Measurements from ENCODE around the gene PLAAT3.
A peak's percentile ranks its signal among the peaks of the same experiment; 100 is the strongest.
"Not testable (repeated sequence)": the region's sequence is repeated elsewhere in the genome, so short reads cannot be mapped to it uniquely, and the experiment has no call there.

The PLAAT3 gene

DNA sequence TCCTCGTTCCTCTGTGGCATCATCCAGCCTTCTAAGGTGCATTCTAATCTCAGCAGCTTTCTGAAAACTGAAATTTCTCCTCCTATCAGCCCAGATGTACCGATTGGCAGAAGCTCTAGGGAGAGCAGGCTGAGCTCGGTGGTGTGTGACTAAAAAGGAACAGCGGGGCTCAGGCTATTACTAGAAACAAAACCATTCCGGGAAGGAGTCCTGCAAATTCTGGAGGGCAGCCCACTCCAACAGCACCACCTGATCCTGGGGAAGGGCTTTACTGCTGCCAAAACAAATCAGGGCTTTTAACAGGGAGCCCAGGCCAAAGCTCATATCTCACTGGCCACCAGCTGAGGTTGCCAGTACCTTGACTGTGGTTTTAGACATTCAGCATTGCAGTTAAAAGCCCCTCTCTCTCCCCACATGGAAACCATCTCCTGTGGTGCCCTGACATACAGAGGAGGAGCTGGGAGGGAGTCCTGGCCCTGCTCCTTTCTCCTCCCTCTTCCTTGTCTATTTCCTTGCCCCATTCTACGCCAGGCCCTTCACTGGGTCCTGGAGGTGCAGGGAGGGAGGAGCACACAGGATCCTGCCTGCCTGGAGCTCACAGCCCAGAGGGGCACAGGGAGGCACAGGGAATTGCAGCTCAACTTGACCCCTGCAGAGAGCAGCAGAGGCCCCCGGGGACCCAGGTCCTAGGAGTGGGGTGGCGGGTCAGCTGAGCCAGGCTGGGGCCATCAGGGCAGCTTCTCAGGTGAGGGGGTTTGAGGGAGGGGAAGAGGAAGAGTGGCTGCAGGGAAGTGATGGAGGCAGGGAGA is 76.7 kb downstream of the PLAAT3 start:
- no peak for DNase-seq (ENCODE audit: low read depth in 2 of 2)

DNA sequence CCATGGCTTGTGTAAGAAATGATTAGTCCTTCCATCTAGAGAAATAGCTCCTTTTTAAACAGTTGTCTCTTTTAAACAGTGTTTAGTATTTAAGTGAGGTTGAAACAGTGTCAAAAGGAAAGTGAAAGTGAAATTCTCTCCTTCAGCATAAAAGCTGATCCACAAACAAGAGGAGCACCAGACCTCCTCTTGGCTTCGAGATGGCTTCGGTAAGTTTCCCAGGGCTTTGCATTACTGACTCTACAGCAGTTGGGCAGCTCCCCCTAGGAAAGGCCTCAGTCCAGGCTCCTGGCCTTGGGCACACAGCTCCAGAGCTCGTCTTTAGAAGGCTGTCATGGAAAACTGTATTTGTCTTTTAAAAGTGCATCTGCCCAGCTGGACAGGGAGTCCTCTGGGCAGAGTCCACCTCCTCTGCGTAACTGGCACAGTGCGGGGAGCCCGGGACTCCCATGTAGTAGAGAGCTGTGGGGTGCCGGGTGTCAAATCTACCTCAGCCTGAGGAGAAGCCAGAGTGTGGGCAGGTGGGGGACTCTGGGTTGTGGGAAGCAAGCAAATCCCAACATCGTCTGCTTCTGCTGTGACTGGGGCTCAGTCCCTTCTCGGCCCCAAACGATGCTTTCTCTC is 77.5 kb downstream of the PLAAT3 start, which contains the start of gene PLAAT4:
Gene PLAAT4, plus strand, starts transcription at position 140 of the 624 bp plus-strand sequence. Its CDS starts 61 bp downstream, at position 201.
- DNase-seq (ENCODE audit: low read depth in 2 of 2) = no peak

DNA sequence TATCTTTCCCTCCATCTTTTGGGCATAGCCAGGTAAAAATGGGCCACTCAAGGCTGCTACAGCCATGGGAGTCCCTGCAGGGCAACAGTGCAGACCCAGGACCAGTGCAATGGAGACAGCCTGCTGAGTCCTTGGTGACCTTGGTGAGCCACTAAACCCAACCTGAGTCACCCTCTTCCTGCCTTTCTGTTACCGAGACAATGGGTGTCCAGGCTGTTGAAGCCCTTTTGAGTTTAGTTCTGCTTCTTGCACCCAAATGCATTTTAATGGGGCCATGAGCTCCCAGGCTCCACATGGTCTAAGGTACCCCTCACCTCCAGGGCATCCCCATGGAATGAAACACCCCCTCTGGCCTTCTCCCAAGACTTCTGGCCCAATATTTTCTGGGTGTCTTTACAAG is 78.5 kb downstream of the PLAAT3 start:
- DNase-seq (ENCODE audit: low read depth in 2 of 2) = no peak

DNA sequence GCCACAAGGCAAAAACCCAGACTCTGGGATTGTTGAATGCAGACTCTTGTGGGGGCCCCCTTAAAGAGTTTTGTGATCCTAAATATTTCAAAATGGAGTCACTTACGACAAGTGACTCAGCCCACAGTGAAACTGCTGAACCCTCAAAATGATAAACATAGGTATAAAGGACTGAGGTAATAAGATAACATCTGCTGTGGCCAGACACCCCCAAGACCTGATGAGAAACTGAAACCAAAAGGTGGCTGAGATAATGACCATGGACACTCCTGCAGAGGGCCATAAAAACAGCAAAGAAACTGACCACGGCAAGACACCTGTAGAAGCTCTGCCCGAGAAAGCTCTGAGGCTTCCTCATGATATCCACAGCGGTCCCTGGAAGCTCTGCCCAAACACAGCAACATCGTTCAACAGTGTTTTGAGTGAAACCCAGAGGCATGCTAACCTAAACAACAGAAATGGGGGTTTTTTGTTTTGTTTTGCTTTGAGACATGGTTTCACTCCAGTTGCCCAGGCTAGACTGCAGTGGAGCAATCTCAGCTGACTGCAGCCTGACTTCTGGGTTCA is 79.3 kb downstream of the PLAAT3 start:
- no peak for DNase-seq (ENCODE audit: low read depth in 2 of 2)

DNA sequence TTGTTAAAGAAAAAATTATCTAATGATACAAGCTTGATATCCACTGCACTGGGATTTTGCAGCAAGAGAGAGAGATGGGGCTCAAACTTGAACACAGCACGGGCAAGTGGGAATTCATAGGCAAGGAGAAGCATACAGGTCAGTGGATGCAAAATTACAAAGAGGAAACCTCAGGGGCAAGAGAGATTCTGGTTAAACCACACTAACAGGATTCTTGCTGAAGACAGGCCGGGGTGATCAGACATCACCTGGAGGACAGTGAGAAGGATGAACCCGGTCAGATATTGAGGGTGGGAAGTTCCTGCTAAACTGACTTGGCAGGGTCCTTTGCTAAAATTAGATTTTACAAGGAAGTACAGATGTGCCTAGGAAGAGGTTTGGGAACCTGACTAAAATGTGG is 80.2 kb downstream of the PLAAT3 start:
- DNase-seq (ENCODE audit: low read depth in 2 of 2) = no peak

DNA sequence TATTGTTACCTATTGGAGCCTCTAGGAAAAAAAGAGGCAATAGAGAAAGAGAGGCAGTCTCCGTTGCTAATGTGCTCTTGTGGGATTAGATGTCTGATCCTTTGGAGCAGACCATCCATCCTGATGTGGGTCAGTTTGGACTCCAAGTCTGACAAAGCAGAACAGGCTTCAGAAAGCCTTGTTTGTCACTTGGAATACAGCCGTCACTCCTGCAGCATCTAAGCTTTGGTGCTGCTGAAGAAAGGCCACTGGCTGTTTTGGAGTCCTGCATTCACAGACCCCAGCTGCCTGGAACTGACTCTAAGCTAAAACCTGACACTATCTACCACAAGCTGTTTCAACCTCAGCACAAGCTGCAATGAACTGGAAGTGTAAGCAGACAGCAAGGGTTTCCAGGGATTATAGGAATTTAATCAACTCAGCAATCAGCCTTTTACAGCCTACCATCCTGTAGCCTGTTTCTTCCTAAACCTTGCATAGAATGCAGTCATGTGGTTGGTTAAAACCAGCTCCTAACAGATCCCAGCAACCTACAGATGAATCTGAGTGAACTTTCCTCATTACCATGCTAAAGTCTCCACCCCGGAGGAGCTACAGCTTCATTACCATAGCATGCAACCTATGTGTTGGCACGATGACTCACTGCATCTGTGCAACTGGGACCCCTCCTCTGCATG is 81.3 kb downstream of the PLAAT3 start:
- no peak for DNase-seq (ENCODE audit: low read depth in 2 of 2)

DNA sequence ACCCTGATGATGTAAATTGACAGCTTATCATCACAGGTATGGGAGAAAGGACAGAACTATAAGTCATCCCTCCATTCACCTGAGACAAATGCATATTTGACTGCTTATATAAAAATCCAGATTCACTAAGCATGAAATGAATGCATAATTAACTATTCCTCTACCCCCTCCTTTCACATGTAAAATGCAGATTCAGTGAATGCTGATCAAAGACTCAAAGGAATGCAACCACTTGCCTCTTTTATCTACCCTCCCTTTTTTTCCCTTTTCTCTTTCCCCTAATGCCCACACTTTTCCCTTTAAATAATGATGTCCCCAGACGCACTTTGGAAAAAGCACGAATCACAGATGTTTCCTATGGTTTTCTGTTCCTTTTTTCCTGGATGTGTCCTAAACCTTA is 82.1 kb downstream of the PLAAT3 start:
- no peak for DNase-seq (ENCODE audit: low read depth in 2 of 2)

DNA sequence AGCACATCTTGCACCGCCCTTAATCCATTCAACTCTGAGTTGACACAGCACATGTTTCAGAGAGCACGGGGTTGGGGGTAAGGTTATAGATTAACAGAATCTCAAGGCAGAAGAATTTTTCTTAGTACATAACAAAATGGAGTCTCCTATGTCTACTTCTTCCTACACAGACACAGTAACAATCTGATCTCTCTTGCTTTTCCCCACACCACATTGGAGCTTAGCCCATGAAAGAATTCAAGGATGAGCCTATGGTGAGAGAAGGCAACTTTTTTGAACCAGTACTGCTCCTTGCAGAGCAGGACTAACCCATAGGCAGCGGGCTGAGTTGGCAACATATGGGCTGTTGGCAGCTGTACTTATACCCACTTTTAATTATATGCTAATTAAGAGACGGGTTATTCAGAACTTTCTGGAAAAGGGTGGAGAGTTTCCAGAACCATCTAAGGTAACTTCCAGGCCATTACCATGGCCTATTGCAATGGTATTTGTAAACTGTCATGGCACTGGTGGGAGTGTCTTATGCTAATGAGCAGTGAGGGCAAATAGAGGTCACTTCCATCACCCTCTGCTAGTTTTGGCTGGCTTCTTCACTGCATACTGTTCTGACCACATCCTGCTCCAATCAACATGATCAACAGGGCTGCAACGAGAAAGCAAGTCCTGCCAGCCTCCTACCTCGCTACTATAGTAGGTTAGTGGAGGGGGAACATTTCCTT is 83.0 kb downstream of the PLAAT3 start:
- DNase-seq (ENCODE audit: low read depth in 2 of 2) = peak; percentile 38 to 40

DNA sequence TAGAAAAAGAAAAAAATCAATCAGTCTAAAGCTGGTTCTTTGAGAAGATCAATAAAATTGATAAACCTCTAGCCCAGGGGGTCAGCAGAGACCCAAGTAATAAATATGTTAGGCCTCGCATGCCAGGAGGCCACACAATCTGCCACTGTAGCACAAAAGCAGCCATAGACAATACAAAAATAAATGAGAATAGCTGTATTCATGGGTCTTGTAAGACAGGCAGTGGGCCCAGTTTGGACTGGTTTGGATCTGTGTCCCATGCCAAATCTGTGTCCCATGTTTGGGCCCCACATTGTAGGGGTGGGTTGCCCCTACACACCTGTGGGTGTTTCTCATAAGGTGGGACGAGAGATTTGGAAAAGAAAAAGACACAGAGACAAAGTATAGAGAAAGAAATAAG is 84.2 kb downstream of the PLAAT3 start:
- no peak for DNase-seq (ENCODE audit: low read depth in 2 of 2)

DNA sequence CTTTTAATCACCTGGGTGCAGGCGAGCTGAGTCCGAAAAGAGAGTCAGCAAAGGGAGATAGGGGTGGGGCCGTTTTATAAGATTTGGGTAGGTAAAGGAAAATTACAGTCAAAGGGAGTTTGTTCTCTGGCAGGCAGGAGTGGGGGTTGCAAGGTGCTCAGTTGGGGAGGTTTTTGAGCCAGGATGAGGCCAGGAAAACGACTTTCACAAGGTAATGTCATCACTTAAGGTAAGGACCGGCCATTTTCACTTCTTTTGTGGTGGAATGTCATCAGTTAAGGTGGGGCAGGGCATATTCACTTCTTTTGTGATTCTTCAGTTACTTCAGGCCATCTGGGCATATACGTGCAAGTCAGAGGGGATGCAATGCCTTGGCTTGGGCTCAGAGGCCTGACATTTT is 84.9 kb downstream of the PLAAT3 start:
- not testable (repeated sequence) for DNase-seq (ENCODE audit: low read depth in 2 of 2)

DNA sequence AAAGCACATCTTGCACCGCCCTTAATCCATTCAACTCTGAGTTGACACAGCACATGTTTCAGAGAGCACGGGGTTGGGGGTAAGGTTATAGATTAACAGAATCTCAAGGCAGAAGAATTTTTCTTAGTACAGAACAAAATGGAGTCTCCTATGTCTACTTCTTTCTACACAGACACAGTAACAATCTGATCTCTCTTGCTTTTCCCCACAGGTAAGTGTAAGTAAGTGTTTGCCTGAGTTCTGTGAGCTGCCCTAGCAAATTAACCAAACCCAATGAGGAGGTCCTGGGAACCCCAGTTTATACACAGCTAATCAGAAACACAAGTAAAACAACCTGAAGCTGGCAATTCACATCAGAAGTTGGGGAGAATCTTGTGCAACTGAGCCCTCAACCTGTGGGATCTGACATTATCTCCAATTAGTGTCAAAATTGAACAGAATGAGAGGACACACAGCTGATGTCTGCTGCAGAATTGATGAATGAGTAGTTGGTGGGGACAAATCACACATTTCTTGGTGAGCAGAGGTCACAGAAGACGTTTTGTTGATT is 85.4 kb downstream of the PLAAT3 start:
- DNase-seq (ENCODE audit: low read depth in 2 of 2) = not testable (repeated sequence)

DNA sequence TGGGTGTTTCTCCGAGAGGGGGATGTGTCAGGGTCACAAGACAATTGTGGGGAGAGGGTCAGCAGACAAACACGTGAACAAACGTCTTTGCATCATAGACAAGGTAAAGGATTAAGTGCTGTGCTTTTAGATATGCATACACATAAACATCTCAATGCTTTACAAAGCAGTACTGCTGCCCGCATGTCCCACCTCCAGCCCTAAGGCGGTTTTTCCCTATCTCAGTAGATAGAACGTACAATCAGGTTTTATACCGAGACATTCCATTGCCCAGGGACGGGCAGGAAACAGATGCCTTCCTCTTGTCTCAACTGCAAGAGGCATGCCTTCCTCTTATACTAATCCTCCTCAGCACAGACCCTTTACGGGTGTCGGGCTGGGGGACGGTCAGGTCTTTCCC is 86.1 kb downstream of the PLAAT3 start:
- not testable (repeated sequence) for DNase-seq (ENCODE audit: low read depth in 2 of 2)

DNA sequence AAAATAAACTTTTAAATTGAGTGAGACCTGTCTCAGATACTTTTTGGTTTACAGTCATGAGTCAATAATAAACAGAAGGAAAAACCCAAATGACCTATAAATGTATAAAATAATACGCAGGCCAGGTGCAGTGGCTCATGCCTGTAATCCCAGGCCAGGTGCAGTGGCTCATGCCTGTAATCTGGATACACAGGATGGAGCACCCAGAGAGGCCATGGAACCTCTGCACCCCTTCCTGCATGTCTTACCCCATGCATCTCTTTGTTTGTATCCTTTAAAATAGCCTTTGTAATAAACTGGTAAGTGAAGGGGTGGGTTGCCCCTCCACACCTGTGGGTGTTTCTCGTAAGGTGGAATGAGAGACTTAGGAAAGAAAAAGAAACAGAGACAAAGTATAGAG is 86.6 kb downstream of the PLAAT3 start:
- DNase-seq (ENCODE audit: low read depth in 2 of 2) = no peak
